H9 (cell line): ENCODE data around the gene OR52I1. TPM values are rescaled to one million over a fixed set of nuclear protein-coding genes. Genes with fewer than 3 reads are reported as not detected.

ENCODE experiments used
- DNase-seq: peaks from one replicate; pipeline ENCODE4 v3.0.0-alpha.2; 2017
- H2AFZ ChIP-seq: one replicate; pipeline ENCODE4 v1.6.1; 2013; ENCODE audit warnings: mild to moderate bottlenecking, low read length, control low read depth, moderate library complexity
- H2AK5ac ChIP-seq: 2 replicates; pipeline ENCODE4 v1.6.1; 2013; ENCODE audit warnings: low read length, control low read depth, mixed read lengths; ENCODE audit not compliant: insufficient read length
- H2BK120ac ChIP-seq: one replicate; pipeline ENCODE4 v1.6.1; 2013; ENCODE audit warnings: low read depth, mild to moderate bottlenecking, low read length, control low read depth, inconsistent platforms; ENCODE audit not compliant: poor library complexity, severe bottlenecking
- H2BK12ac ChIP-seq: 2 replicates; pipeline ENCODE4 v1.6.1; 2013; ENCODE audit warnings: low read length, control low read depth, mixed read lengths, low read depth; ENCODE audit not compliant: insufficient read length
- H2BK15ac ChIP-seq: 2 replicates; pipeline ENCODE4 v1.6.1; 2013; ENCODE audit warnings: low read depth, low read length, control low read depth
- H2BK20ac ChIP-seq: one replicate; pipeline ENCODE4 v1.6.1; 2013; ENCODE audit warnings: low read depth, mild to moderate bottlenecking, low read length, control low read depth, inconsistent platforms; ENCODE audit not compliant: poor library complexity, severe bottlenecking
- H2BK5ac ChIP-seq: 2 replicates; pipeline ENCODE4 v1.6.1; 2013; ENCODE audit warnings: low read length, control low read depth, mixed read lengths; ENCODE audit not compliant: insufficient read length
- H3K14ac ChIP-seq: 2 replicates; pipeline ENCODE4 v1.6.1; 2013; ENCODE audit warnings: low read length, control low read depth; ENCODE audit not compliant: insufficient read depth
- H3K18ac ChIP-seq: 2 replicates; pipeline ENCODE4 v1.6.1; 2013; ENCODE audit warnings: low read depth, mild to moderate bottlenecking, mixed read lengths, low read length, control low read depth; ENCODE audit not compliant: insufficient read length
- H3K23ac ChIP-seq: 2 replicates; pipeline ENCODE4 v1.6.1; 2013; ENCODE audit warnings: low read length, control low read depth, mixed read lengths, low read depth; ENCODE audit not compliant: insufficient read length
- H3K23me2 ChIP-seq: 2 replicates; pipeline ENCODE4 v1.6.1; 2013; ENCODE audit warnings: low read depth, mild to moderate bottlenecking, mixed read lengths, low read length, control low read depth; ENCODE audit not compliant: insufficient read length, poor library complexity, severe bottlenecking
- H3K27ac ChIP-seq: 2 replicates; pipeline ENCODE4 v1.5.1; 2013; ENCODE audit warnings: low read length, control low read depth, mixed read lengths, low read depth; ENCODE audit not compliant: insufficient read length
- H3K27me3 ChIP-seq: 2 replicates; pipeline ENCODE4 v1.6.1; 2013; ENCODE audit warnings: low read length, control low read depth, inconsistent platforms; ENCODE audit not compliant: insufficient read depth
- H3K4ac ChIP-seq: 2 replicates; pipeline ENCODE4 v1.6.1; 2013; ENCODE audit warnings: low read depth, mild to moderate bottlenecking, control low read depth, inconsistent platforms, low read length, moderate library complexity
- H3K4me1 ChIP-seq: 2 replicates; pipeline ENCODE4 v1.6.1; 2013; ENCODE audit warnings: low read length, control low read depth, inconsistent platforms; ENCODE audit not compliant: insufficient read depth
- H3K4me2 ChIP-seq: 2 replicates; pipeline ENCODE4 v1.6.1; 2013; ENCODE audit warnings: low read length, control low read depth, mixed read lengths; ENCODE audit not compliant: insufficient read length, insufficient read depth
- H3K56ac ChIP-seq: 2 replicates; pipeline ENCODE4 v1.6.1; 2013; ENCODE audit warnings: low read depth, mild to moderate bottlenecking, mixed read lengths, low read length, control low read depth; ENCODE audit not compliant: insufficient read length
- H3K79me1 ChIP-seq: 2 replicates; pipeline ENCODE4 v1.6.1; 2013; ENCODE audit warnings: low read depth, mild to moderate bottlenecking, moderate library complexity, low read length, control low read depth, inconsistent platforms; ENCODE audit not compliant: insufficient read depth, poor library complexity, severe bottlenecking
- H3K79me2 ChIP-seq: 2 replicates; pipeline ENCODE4 v1.6.1; 2013; ENCODE audit warnings: low read length, control low read depth, inconsistent platforms; ENCODE audit not compliant: insufficient read depth
- H3K9ac ChIP-seq: 2 replicates; pipeline ENCODE4 v1.6.1; 2013; ENCODE audit warnings: low read length, control low read depth, mixed read lengths; ENCODE audit not compliant: insufficient read length; ENCODE audit errors: extremely low read depth
- H3K9me3 ChIP-seq: one replicate; pipeline ENCODE4 v1.6.1; 2013; ENCODE audit warnings: low read depth, low read length, inconsistent platforms; ENCODE audit not compliant: control insufficient read depth
- H3T11ph ChIP-seq: one replicate; pipeline ENCODE4 v1.6.1; 2013; ENCODE audit warnings: mild to moderate bottlenecking, low read length, control low read depth, inconsistent platforms
- H4K20me1 ChIP-seq: one replicate; pipeline ENCODE4 v1.6.1; 2013; ENCODE audit not compliant: control insufficient read depth, insufficient read length, insufficient read depth
- H4K5ac ChIP-seq: 2 replicates; pipeline ENCODE4 v1.6.1; 2013; ENCODE audit warnings: low read depth, mild to moderate bottlenecking, mixed read lengths, low read length, control low read depth; ENCODE audit not compliant: insufficient read length
- H4K8ac ChIP-seq: replicated peaks from 2 replicates; pipeline ENCODE4 v1.6.1; 2013; ENCODE audit warnings: low read length, control low read depth, mixed read lengths, low read depth; ENCODE audit not compliant: insufficient read length
- H4K91ac ChIP-seq: 2 replicates; pipeline ENCODE4 v1.6.1; 2013; ENCODE audit warnings: low read depth, mild to moderate bottlenecking, moderate library complexity, mixed read lengths, low read length, control low read depth; ENCODE audit not compliant: insufficient read length
- H3K27ac Mint-ChIP-seq, 3 experiments: 2 replicates in 2 of 3; 3 replicates in 1 of 3; pipeline ENCODE4 v1.8.0; 2020 to 2021; ENCODE audit warnings: mixed read lengths in 3 of 3, mild to moderate bottlenecking in 1 of 3, moderate library complexity in 1 of 3
- H3K27me3 Mint-ChIP-seq: 2 replicates; pipeline ENCODE4 v1.8.0; 2021; ENCODE audit warnings: low read depth, mild to moderate bottlenecking, moderate library complexity, mixed read lengths
- H3K36me3 Mint-ChIP-seq, 3 experiments: 2 replicates in 2 of 3; 3 replicates in 1 of 3; pipeline ENCODE4 v1.8.0; 2020 to 2021; ENCODE audit warnings: low read depth in 3 of 3, mixed read lengths in 3 of 3; ENCODE audit not compliant: insufficient read depth in 1 of 3
- H3K4me1 Mint-ChIP-seq, 2 experiments: 2 replicates each; pipeline ENCODE4 v1.8.0; 2020; ENCODE audit warnings: mixed read lengths in 2 of 2
- H3K4me3 Mint-ChIP-seq, 2 experiments: 2 replicates in 1 of 2; 3 replicates in 1 of 2; pipeline ENCODE4 v1.8.0; 2020 to 2021; ENCODE audit warnings: mild to moderate bottlenecking in 2 of 2, mixed read lengths in 2 of 2, moderate library complexity in 1 of 2
- H3K9me3 Mint-ChIP-seq, 2 experiments: 2 replicates in 1 of 2; 3 replicates in 1 of 2; pipeline ENCODE4 v1.8.0; 2020; ENCODE audit warnings: mild to moderate bottlenecking in 2 of 2, mixed read lengths in 2 of 2, moderate library complexity in 1 of 2
- CTCF ChIP-seq: fragments of 200-600 bp; sonication (generic); conservative IDR thresholded peaks from 3 replicates; pipeline ENCODE4 v1.8.0; 2021; ENCODE audit warnings: antibody characterized with exemption, mild to moderate bottlenecking
- WGBS: extraction: QIAGEN DNeasy Blood & Tissue Kit; methylation state at CpG from one replicate; pipeline ENCODE4 v1.1.7; 2013; ENCODE audit warnings: missing lambda C conversion rate, low lambda C conversion rate, mixed read lengths; ENCODE audit not compliant: insufficient read length; ENCODE audit errors: extremely low coverage; 5-methylcytosine and 5-hydroxymethylcytosine counted together
- total RNA-seq: library from RNA; stranded (reverse); gene quantifications from 2 replicates; pipeline ENCODE4 v1.2.1, GENCODE V29; 2021

The OR52I1 gene
- total RNA-seq, 1 experiment from 2014 or later = not detected

GRCh38 chr11:4619514-4619913 is 25.7 kb downstream of the OR52I1 start:
- Histone ChIP-seq H3K18ac (no peak overlapping the region), H3K56ac (no peak overlapping the region), H3K4me2 (no peak overlapping the region), H3K79me2 (no peaks in the 10 kb centered on the region), H2AK5ac (no peak overlapping the region), H4K8ac (no peak overlapping the region), H3K79me1 (no peaks in the 10 kb centered on the region), H3K27ac (no peak overlapping the region), H2BK5ac (no peak overlapping the region), H2BK120ac (no peak overlapping the region), H2BK12ac (no peak overlapping the region), H3K4ac (no peak overlapping the region), H2AFZ (no peak overlapping the region), H2BK15ac (no peak overlapping the region), H3K27me3 (no peaks in the 10 kb centered on the region), H3K4me1 (no peaks in the 10 kb centered on the region), H4K5ac (no peak overlapping the region), H3T11ph (no peak overlapping the region), H3K14ac (no peak overlapping the region), H3K23me2 (no peaks in the 10 kb centered on the region), H3K23ac (no peak overlapping the region), H3K9me3 (no peaks in the 10 kb centered on the region), H4K91ac (no peak overlapping the region), H3K9ac (no peak overlapping the region), H2BK20ac (no peak overlapping the region), H4K20me1 (no peaks in the 10 kb centered on the region)
- H3K27ac Mint-ChIP-seq = no peak overlapping the region; a peak in 1 of 7 replicates
- H3K4me1 Mint-ChIP-seq = no peaks in the 10 kb centered on the region
- no peak overlapping the region for H3K4me3 Mint-ChIP-seq
- 0 out of 7 replicates have a peak, but pooled peaks cover 0 to 3% (median 0%) of the 10 kb centered on the region in 3 experiments for H3K36me3 Mint-ChIP-seq
- TF ChIP-seq CTCF = no peak
- DNase-seq = no peak
- no CpG with 5 or more reads among the region's 9 CpGs for WGBS
- peaks cover 3% of the 10 kb centered on the region for H3K27me3 Mint-ChIP-seq
- H3K9me3 Mint-ChIP-seq = peaks cover 3% of the 10 kb centered on the region in 2 experiments
